ENCODE results near the gene RBFOX2.

DNA sequence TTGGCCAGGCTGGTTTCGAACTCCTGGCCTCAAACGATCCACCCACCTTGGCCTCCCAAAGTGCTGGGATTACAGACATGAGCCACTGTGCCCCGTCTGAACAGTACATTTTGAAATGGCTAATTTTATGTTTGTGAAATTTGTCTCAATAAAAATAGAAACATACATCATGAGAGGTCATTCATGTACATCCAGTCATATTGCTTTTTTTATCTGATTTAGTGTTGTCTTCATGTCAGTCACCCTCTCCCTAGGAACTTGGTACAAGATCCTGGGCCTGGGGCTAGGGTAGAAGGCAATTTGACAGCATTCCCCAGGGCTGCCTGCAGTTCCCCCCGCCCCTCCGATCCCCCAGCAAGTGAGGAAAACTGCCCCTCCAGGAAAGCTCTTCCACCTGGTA is 46.6 kb upstream of the RBFOX2 start:
- TF ChIP-seq POLR2AphosphoS5 (IDR thresholded peaks at IDR 0.05; ENCODE audit: borderline replicate concordance, low read depth, low read length) (no peak), EZH2 (IDR thresholded peaks at IDR 0.05) (no peak)

All from SK-N-MC (cell line).